ENCODE results near the gene SULF2.

Gene SULF2

GRCh38 chr20:47730744-47731143 is 54.5 kb downstream of the SULF2 start:
- H3K27ac Mint-ChIP-seq, result no peak overlapping the region
- H3K36me3 Mint-ChIP-seq (ENCODE audit: low read depth), result peaks cover 5% of the 10 kb centered on the region
- H3K9me3 Mint-ChIP-seq, result no peaks in the 10 kb centered on the region
- H3K4me1 Mint-ChIP-seq (ENCODE audit: low read depth), result peaks cover 24% of the 10 kb centered on the region
- H3K4me3 Mint-ChIP-seq, result no peak overlapping the region
- H3K27me3 Mint-ChIP-seq (ENCODE audit: low read depth), result peaks cover 10% of the 10 kb centered on the region

- no peaks in the 10 kb centered on the region for H3K9me3 Mint-ChIP-seq
- peak overlapping the region; percentile 1 for H3K4me3 Mint-ChIP-seq
- H3K36me3 Mint-ChIP-seq (ENCODE audit: low read depth), result peaks cover 5% of the 10 kb centered on the region
- peak overlapping the region; percentile 19 for H3K27ac Mint-ChIP-seq
- H3K27me3 Mint-ChIP-seq (ENCODE audit: low read depth), result peaks cover 10% of the 10 kb centered on the region
- H3K4me1 Mint-ChIP-seq (ENCODE audit: low read depth), result peaks cover 32% of the 10 kb centered on the region
These were observed 55.8 kb downstream of the SULF2 start for GRCh38 chr20:47729472-47729871.

DNA sequence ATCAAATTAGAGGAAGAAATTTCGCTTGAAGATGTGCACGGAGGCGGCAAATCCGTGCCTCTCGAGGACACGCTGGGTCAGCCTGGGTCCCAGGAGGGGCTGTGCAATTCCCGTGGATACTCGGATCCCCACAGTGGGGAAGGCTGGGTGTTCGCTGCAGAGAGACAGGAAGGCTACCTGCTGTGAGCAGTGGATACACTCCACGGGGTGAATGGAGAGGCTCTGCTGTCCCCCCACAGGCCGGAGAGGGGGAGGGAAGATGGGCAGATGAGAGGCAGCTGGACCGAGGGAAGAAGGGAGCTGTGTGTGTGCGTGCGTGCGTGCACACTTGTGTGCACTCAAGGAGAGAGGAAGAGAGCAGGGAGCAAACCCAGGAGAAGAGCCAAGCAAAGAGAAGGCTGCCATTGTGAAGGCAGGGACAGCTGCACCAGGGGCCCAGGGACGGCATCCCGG is 57.3 kb downstream of the SULF2 start:
- H3K27me3 Mint-ChIP-seq (ENCODE audit: low read depth), result peaks cover 2% of the 10 kb centered on the region
- H3K9me3 Mint-ChIP-seq, result no peaks in the 10 kb centered on the region
- H3K4me1 Mint-ChIP-seq (ENCODE audit: low read depth), result peaks cover 32% of the 10 kb centered on the region
- peaks cover 5% of the 10 kb centered on the region for H3K36me3 Mint-ChIP-seq (ENCODE audit: low read depth)
- H3K27ac Mint-ChIP-seq, result peak overlapping the region; percentile 94
- peak overlapping the region; percentile 83 for H3K4me3 Mint-ChIP-seq

GRCh38 chr20:47727170-47727880 is 58.0 kb downstream of the SULF2 start:
- peaks cover 5% of the 10 kb centered on the region for H3K36me3 Mint-ChIP-seq (ENCODE audit: low read depth)
- peak overlapping the region; percentile 94 for H3K27ac Mint-ChIP-seq
- H3K4me1 Mint-ChIP-seq (ENCODE audit: low read depth), result peaks cover 32% of the 10 kb centered on the region
- H3K9me3 Mint-ChIP-seq, result no peaks in the 10 kb centered on the region
- peak overlapping the region; percentile 83 for H3K4me3 Mint-ChIP-seq
- H3K27me3 Mint-ChIP-seq (ENCODE audit: low read depth), result no peaks in the 10 kb centered on the region

DNA sequence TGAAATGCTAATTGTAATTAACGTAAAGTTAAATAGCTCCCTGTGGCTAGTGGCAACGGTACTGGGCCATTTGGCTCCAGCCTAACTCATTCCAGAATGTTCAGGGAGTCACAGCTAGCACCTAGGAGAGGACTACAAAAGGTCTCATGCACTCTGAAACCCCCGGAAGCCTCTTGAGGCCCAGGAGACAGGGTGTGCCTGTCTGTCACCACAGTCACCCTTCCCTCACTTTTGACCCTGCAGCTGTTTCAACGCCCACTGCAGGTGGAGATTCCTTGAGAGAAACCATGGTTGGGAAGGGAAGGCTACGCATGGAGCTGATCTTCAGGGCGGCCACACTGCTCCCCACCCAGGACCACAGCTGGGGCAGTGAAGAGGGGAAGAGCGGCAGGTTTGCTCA is 58.6 kb downstream of the SULF2 start:
- H3K27ac Mint-ChIP-seq, result peak overlapping the region; percentile 94
- H3K4me3 Mint-ChIP-seq, result peak overlapping the region; percentile 53

DNA sequence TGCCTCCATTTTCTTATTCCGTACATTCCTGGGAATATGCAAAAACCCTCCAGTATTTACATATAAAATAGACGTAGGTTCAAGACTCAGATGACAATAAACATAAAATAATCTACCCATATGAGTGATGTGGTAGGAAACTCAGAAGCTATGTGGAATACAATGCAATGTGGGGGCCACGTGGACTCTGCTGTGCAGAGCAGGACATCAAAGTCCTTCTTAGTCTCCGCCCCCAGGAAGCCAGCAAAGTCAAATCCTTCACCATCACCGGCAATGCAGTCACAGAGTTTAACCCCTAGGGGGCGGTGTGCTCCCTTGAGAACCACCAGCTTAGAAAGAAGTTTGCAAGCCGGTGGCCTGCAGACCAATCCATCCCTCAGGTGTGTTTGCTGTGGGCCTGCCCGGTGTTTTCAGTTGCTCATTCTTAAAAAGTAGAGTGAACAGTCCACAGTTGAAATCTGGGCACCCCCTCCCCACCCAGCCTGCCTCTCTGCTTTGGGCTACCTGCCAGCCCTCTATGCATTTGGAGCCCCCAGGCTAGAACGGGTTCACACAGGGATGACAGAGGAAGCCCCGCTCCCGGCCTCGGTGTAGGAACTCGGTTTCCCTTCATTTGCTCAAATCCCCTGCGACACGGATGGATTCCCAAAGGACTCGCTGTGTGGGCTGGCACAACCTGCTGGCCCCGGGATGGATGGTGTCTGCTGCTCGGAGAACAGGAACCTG is 59.9 kb downstream of the SULF2 start:
- Mint-ChIP-seq H3K27ac (peak overlapping the region; percentile 21), H3K36me3 (ENCODE audit: low read depth) (peaks cover 5% of the 10 kb centered on the region), H3K4me3 (no peak overlapping the region), H3K4me1 (ENCODE audit: low read depth) (peaks cover 32% of the 10 kb centered on the region), H3K9me3 (no peaks in the 10 kb centered on the region), H3K27me3 (ENCODE audit: low read depth) (no peaks in the 10 kb centered on the region)

More for the DNA sequence above, 58.6 kb downstream of the SULF2 start:
- H3K9me3 Mint-ChIP-seq, result no peaks in the 10 kb centered on the region
- no peaks in the 10 kb centered on the region for H3K27me3 Mint-ChIP-seq (ENCODE audit: low read depth)
- H3K4me1 Mint-ChIP-seq (ENCODE audit: low read depth), result peaks cover 32% of the 10 kb centered on the region
- peaks cover 5% of the 10 kb centered on the region for H3K36me3 Mint-ChIP-seq (ENCODE audit: low read depth)

DNA sequence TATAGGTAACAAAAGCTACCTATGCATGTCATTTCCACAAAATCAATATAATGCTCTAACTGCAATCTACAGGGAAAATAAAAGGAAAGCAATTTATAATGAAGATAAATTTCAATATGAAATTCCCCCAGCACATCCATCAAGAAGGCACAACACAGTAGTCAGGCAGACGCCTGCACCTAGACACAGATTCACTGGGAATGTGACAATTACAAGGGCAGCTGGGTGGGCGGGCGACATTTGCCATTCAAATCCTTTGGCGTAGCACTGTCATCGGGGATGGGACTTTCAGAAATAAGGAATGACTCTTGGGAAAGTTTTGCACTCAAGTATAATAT is 60.4 kb downstream of the SULF2 start:
- H3K27ac Mint-ChIP-seq, result no peak overlapping the region
- H3K4me1 Mint-ChIP-seq (ENCODE audit: low read depth), result peaks cover 32% of the 10 kb centered on the region

GRCh38 chr20:47724396-47724795 is 60.9 kb downstream of the SULF2 start:
- H3K9me3 Mint-ChIP-seq, result no peaks in the 10 kb centered on the region
- no peaks in the 10 kb centered on the region for H3K27me3 Mint-ChIP-seq (ENCODE audit: low read depth)
- peaks cover 32% of the 10 kb centered on the region for H3K4me1 Mint-ChIP-seq (ENCODE audit: low read depth)
- H3K4me3 Mint-ChIP-seq, result no peak overlapping the region
- peaks cover 5% of the 10 kb centered on the region for H3K36me3 Mint-ChIP-seq (ENCODE audit: low read depth)
- no peak overlapping the region for H3K27ac Mint-ChIP-seq

More for the DNA sequence above, 60.4 kb downstream of the SULF2 start:
- Mint-ChIP-seq H3K4me3 (no peak overlapping the region), H3K27me3 (ENCODE audit: low read depth) (no peaks in the 10 kb centered on the region), H3K36me3 (ENCODE audit: low read depth) (peaks cover 5% of the 10 kb centered on the region), H3K9me3 (no peaks in the 10 kb centered on the region)

DNA sequence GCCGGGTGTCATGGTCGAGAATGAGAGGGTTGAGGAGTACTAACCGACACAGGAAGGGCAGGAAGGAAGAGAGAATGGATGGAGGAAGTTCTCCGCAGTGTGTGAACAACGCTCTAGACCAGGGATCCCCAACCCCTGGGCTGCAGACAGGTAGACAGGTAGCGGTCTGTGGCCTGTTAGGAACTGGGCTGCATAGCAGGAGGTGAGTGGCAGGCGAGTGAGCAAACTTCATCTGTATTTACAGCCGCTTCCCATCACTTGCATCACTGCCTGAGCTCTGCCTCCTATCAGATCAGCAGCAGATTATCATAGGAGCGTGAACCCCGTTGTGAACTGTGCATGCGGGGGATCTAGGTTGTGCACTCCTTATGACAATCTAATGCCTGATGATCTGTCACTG is 62.0 kb downstream of the SULF2 start:
- Mint-ChIP-seq H3K4me3 (no peak overlapping the region), H3K36me3 (ENCODE audit: low read depth) (peaks cover 5% of the 10 kb centered on the region), H3K27me3 (ENCODE audit: low read depth) (peaks cover 2% of the 10 kb centered on the region), H3K27ac (no peak overlapping the region), H3K4me1 (ENCODE audit: low read depth) (peaks cover 27% of the 10 kb centered on the region), H3K9me3 (no peaks in the 10 kb centered on the region)

DNA sequence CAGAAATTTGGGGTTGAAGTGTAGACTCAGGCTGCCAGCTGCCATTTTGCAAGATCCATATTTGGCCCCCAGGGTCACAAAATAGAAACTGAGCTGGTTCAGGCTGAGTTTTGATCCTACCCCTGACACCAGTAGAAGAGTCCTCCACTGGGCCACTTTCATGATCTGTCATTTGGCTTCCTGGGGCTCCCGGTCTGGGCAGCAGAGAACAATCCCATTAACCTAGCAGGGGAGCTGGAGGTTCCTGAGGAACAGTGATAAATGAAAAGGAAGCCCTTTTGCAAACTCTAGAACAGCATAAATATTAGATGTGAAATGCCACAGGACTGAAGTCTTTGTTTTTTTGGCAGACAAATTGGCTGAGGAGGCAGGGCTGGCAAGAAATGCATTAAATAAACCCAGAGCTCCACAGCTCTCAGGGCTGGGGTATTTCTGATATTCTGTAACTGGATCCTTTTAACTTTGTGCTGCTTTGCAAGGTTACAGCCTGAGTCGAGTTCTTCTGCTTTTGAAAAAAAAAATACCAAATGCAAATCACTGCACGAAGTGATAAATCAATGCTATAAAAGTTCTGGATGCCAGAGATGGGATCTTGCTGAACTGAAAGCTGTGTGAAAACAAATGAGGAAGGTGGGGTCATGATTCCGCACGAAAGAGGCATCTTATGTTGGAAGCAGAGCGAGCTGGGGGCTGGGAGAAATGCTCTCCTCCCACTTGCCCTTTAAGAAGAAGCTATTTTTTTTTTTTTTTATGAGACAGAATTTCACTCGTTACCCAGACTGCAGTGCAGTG is 64.4 kb downstream of the SULF2 start:
- H3K27ac Mint-ChIP-seq, result no peak overlapping the region
- peaks cover 8% of the 10 kb centered on the region for H3K4me1 Mint-ChIP-seq (ENCODE audit: low read depth)
- peaks cover 3% of the 10 kb centered on the region for H3K27me3 Mint-ChIP-seq (ENCODE audit: low read depth)
- no peaks in the 10 kb centered on the region for H3K9me3 Mint-ChIP-seq
- H3K4me3 Mint-ChIP-seq, result no peak overlapping the region
- no peaks in the 10 kb centered on the region for H3K36me3 Mint-ChIP-seq (ENCODE audit: low read depth)

DNA sequence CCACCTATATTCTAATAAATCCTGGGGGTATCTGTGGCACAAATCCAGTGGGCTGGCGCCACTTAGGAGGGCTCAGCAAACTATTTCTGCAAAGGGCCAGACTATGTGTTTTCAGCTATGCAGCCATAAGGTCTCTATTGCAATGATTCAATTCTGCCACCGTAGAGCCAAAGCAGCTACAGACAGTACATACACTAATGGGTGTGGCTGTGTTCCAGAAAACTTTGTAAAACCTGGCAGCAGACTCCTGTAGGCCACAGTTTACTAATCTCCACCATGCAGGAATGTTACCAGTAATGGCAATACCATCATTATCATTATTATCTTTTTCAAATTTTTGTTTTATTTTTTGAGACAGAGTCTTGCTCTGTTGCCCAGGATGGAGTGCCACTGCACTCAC is 65.7 kb downstream of the SULF2 start:
- Mint-ChIP-seq H3K4me3 (no peak overlapping the region), H3K4me1 (ENCODE audit: low read depth) (peaks cover under 1% of the 10 kb centered on the region), H3K27ac (no peak overlapping the region), H3K27me3 (ENCODE audit: low read depth) (peaks cover 3% of the 10 kb centered on the region), H3K9me3 (no peaks in the 10 kb centered on the region), H3K36me3 (ENCODE audit: low read depth) (no peaks in the 10 kb centered on the region)

DNA sequence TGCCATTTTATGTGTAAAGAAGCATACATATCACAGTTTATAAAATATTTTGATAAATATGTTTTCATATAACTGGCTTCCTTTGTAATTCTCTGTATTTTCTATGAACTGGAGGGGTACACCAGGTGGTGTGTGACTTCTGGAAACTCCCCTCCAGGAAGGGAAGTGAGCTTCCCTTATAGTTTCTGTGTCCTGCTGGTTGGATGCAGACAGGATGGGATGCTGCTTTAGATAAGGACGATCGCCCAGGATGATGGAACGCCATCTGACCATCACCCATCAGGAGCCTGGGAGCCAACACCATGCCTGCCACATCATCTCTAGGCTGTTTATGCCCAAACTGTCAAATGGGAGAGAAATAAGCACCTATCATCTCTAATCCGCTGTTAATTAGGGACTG is 66.1 kb downstream of the SULF2 start:
- Mint-ChIP-seq H3K4me1 (ENCODE audit: low read depth) (no peaks in the 10 kb centered on the region), H3K9me3 (no peaks in the 10 kb centered on the region), H3K36me3 (ENCODE audit: low read depth) (no peaks in the 10 kb centered on the region), H3K4me3 (no peak overlapping the region), H3K27ac (no peak overlapping the region), H3K27me3 (ENCODE audit: low read depth) (peaks cover 3% of the 10 kb centered on the region)

DNA sequence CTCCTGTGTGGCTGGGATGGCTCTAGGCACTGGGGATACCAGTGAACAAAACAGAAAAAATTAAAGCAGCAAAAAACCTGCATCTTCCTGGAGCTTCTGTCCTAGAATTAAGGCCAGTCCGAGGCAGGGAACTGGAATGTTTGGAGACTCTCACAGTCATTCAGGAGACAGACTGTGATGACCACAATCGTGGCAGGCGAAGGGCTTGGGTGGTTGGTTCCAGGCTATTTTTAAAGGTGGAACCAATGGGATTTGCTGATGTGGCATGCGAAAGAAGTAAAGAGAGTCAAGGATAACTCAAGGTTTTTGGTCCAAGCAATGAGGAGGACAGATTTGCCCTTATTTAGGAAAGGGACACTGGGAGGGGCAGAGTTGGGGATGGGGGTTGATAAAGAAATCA is 66.9 kb downstream of the SULF2 start:
- Mint-ChIP-seq H3K4me3 (no peak overlapping the region), H3K4me1 (ENCODE audit: low read depth) (no peaks in the 10 kb centered on the region), H3K27ac (no peak overlapping the region), H3K36me3 (ENCODE audit: low read depth) (no peaks in the 10 kb centered on the region), H3K27me3 (ENCODE audit: low read depth) (peaks cover 3% of the 10 kb centered on the region), H3K9me3 (no peaks in the 10 kb centered on the region)

- H3K27me3 Mint-ChIP-seq (ENCODE audit: low read depth), result peaks cover 3% of the 10 kb centered on the region
- no peak overlapping the region for H3K27ac Mint-ChIP-seq
- no peak overlapping the region for H3K4me3 Mint-ChIP-seq
- H3K4me1 Mint-ChIP-seq (ENCODE audit: low read depth), result no peaks in the 10 kb centered on the region
- H3K9me3 Mint-ChIP-seq, result no peaks in the 10 kb centered on the region
- no peaks in the 10 kb centered on the region for H3K36me3 Mint-ChIP-seq (ENCODE audit: low read depth)
These were observed 67.9 kb downstream of the SULF2 start for GRCh38 chr20:47717421-47717820.
